Vagina (tissue), 2 donors: Measurements from ENCODE around the gene DPP10.

ENCODE experiments used
- CTCF ChIP-seq, 3 experiments: fragments of 450-650 bp in 2 of 3; fragments of 200-600 bp in 1 of 3; sonication (generic) in 1 of 3; IDR thresholded peaks; one replicate each; pipeline ENCODE4 v1.5.1; 2017 to 2019; ENCODE audit warnings: antibody characterized with exemption in 3 of 3, mild to moderate bottlenecking in 2 of 3, moderate library complexity in 2 of 3
- POLR2A ChIP-seq, 2 donors: fragments of 450-650 bp; IDR thresholded peaks; one replicate each; pipeline ENCODE4 v1.6.1; 2017; ENCODE audit warnings: antibody characterized with exemption in 2 of 2, mild to moderate bottlenecking in 2 of 2, moderate library complexity in 2 of 2
- POLR2AphosphoS5 ChIP-seq, 2 donors: sonication (generic); formaldehyde crosslinking; IDR thresholded peaks; one replicate each; pipeline ENCODE4 v1.9.0; 2017; ENCODE audit warnings: antibody characterized with exemption in 2 of 2, mild to moderate bottlenecking in 2 of 2, low read depth in 1 of 2; ENCODE audit not compliant: insufficient read depth in 1 of 2

DNA sequence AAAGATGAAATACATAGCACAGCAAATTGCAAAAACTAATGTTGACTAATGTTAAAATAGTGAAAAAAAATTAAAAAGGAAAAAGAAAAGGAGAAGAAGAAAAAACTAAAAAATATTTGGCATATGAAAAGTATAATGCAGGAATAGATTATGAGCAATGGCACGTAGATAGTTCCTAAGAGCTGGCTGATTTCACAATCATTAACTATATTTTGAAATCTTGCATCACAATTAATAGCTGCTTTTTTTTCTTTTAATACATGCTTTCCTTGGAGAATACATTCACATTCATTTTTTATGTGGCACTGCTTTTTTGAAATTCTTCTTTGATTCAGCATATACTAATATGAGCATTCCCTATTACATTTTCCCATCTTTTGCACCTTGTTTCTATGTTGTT lies 299.8 kb downstream of the DPP10 start:
- TF ChIP-seq CTCF (IDR thresholded peaks at IDR 0.05) (no peak), POLR2A (IDR thresholded peaks at IDR 0.05) (no peak), POLR2AphosphoS5 (IDR thresholded peaks at IDR 0.05; ENCODE audit: insufficient read depth in 1 of 2, low read depth in 1 of 2) (no peak)
